ENCODE results near the gene COL26A1.

The COL26A1 gene

GRCh38 chr7:101397243-101397642, 34.6 kb downstream of the COL26A1 start:
- no peak for DNase-seq
- Histone ChIP-seq H3K4ac (ENCODE audit: low read depth in 1 of 2, low read length in 2 of 2) (no peak overlapping the region), H3K14ac (ENCODE audit: low read length in 2 of 2) (no peak overlapping the region), H2BK15ac (ENCODE audit: low read depth, poor library complexity, severe bottlenecking) (no peak overlapping the region), H3K23ac (ENCODE audit: low read length in 2 of 2) (no peak overlapping the region), H4K91ac (ENCODE audit: low read length) (no peak overlapping the region), H3K27ac (ENCODE audit: low read length, poor library complexity, severe bottlenecking) (no peak overlapping the region), H2BK5ac (ENCODE audit: low read depth, low read length, poor library complexity, severe bottlenecking) (no peak overlapping the region), H2AFZ (ENCODE audit: low read depth, low read length) (no peak overlapping the region), H2AK5ac (ENCODE audit: low read length, severe bottlenecking) (no peak overlapping the region), H2BK12ac (ENCODE audit: low read length in 2 of 2) (no peak overlapping the region), H3K4me3 (ENCODE audit: insufficient read depth in 1 of 2, low read depth in 1 of 2, low read length in 2 of 2) (no peak overlapping the region), H3K27me3 (ENCODE audit: control insufficient read depth in 1 of 2, insufficient read depth in 1 of 2, low read length in 2 of 2) (peaks cover 46 to 73% of the 10 kb centered on the region in 2 experiments), H3K36me3 (ENCODE audit: control insufficient read depth in 1 of 2, insufficient read depth in 2 of 2, low read depth in 1 of 2, low read length in 2 of 2) (no peaks in the 10 kb centered on the region), H2BK120ac (ENCODE audit: low read depth, low read length) (no peak overlapping the region), H3K4me1 (ENCODE audit: control insufficient read depth, insufficient read depth, low read depth, low read length) (peaks cover 11% of the 10 kb centered on the region), H3K9me3 (ENCODE audit: control insufficient read depth, low read length) (peaks cover 4% of the 10 kb centered on the region), H3K18ac (ENCODE audit: low read depth in 1 of 2, low read length in 2 of 2) (no peak overlapping the region), H4K8ac (ENCODE audit: low read length) (no peak overlapping the region), H3K79me1 (replicated peaks; ENCODE audit: low read length, poor library complexity, severe bottlenecking) (no peaks in the 10 kb centered on the region), H3K9ac (ENCODE audit: low read length) (no peak overlapping the region), H3K4me2 (ENCODE audit: low read length, poor library complexity, severe bottlenecking) (no peak overlapping the region)

GRCh38 chr7:101397770-101398324, 35.2 kb downstream of the COL26A1 start:
- H3K18ac ChIP-seq (ENCODE audit: low read depth in 1 of 2, low read length in 2 of 2), result no peak overlapping the region
- peaks cover 14% of the 10 kb centered on the region for H3K4me1 ChIP-seq (ENCODE audit: control insufficient read depth, insufficient read depth, low read depth, low read length)
- H3K9me3 ChIP-seq (ENCODE audit: control insufficient read depth, low read length), result peaks cover 4% of the 10 kb centered on the region
- no peak overlapping the region for H2BK15ac ChIP-seq (ENCODE audit: low read depth, poor library complexity, severe bottlenecking)
- WGBS, result no CpG with 5 or more reads among the region's 1 CpG
- H3K79me1 ChIP-seq (replicated peaks; ENCODE audit: low read length, poor library complexity, severe bottlenecking), result no peaks in the 10 kb centered on the region
- no peak overlapping the region for H3K14ac ChIP-seq (ENCODE audit: low read length in 2 of 2)
- H4K91ac ChIP-seq (ENCODE audit: low read length), result no peak overlapping the region
- no peak overlapping the region for H3K27ac ChIP-seq (ENCODE audit: low read length, poor library complexity, severe bottlenecking)
- H3K4ac ChIP-seq (ENCODE audit: low read depth in 1 of 2, low read length in 2 of 2), result no peak overlapping the region
- no peak for DNase-seq
- no peak overlapping the region for H3K4me3 ChIP-seq (ENCODE audit: insufficient read depth in 1 of 2, low read depth in 1 of 2, low read length in 2 of 2)
- no peak overlapping the region for H2BK12ac ChIP-seq (ENCODE audit: low read length in 2 of 2)
- no peak overlapping the region for H3K9ac ChIP-seq (ENCODE audit: low read length)
- no peak overlapping the region for H2AK5ac ChIP-seq (ENCODE audit: low read length, severe bottlenecking)
- H3K27me3 ChIP-seq (ENCODE audit: control insufficient read depth in 1 of 2, insufficient read depth in 1 of 2, low read length in 2 of 2), result peaks cover 46 to 70% of the 10 kb centered on the region in 2 experiments
- H3K4me2 ChIP-seq (ENCODE audit: low read length, poor library complexity, severe bottlenecking), result no peak overlapping the region
- no peak overlapping the region for H2AFZ ChIP-seq (ENCODE audit: low read depth, low read length)
- H2BK120ac ChIP-seq (ENCODE audit: low read depth, low read length), result no peak overlapping the region
- H4K8ac ChIP-seq (ENCODE audit: low read length), result no peak overlapping the region
- no peaks in the 10 kb centered on the region for H3K36me3 ChIP-seq (ENCODE audit: control insufficient read depth in 1 of 2, insufficient read depth in 2 of 2, low read depth in 1 of 2, low read length in 2 of 2)
- H2BK5ac ChIP-seq (ENCODE audit: low read depth, low read length, poor library complexity, severe bottlenecking), result no peak overlapping the region
- no peak overlapping the region for H3K23ac ChIP-seq (ENCODE audit: low read length in 2 of 2)

GRCh38 chr7:101398396-101399289, 36.0 kb downstream of the COL26A1 start:
- Histone ChIP-seq H3K79me1 (replicated peaks; ENCODE audit: low read length, poor library complexity, severe bottlenecking) (no peaks in the 10 kb centered on the region), H4K8ac (ENCODE audit: low read length) (no peak overlapping the region), H3K27ac (ENCODE audit: low read length, poor library complexity, severe bottlenecking) (no peak overlapping the region), H3K9me3 (ENCODE audit: control insufficient read depth, low read length) (peaks cover 4% of the 10 kb centered on the region), H3K4me2 (ENCODE audit: low read length, poor library complexity, severe bottlenecking) (no peak overlapping the region), H2BK12ac (ENCODE audit: low read length in 2 of 2) (no peak overlapping the region), H3K4ac (ENCODE audit: low read depth in 1 of 2, low read length in 2 of 2) (no peak overlapping the region), H3K4me3 (ENCODE audit: insufficient read depth in 1 of 2, low read depth in 1 of 2, low read length in 2 of 2) (no peak overlapping the region), H2BK15ac (ENCODE audit: low read depth, poor library complexity, severe bottlenecking) (no peak overlapping the region), H2AK5ac (ENCODE audit: low read length, severe bottlenecking) (no peak overlapping the region), H3K27me3 (ENCODE audit: control insufficient read depth in 1 of 2, insufficient read depth in 1 of 2, low read length in 2 of 2) (peaks cover 46 to 73% of the 10 kb centered on the region in 2 experiments), H2AFZ (ENCODE audit: low read depth, low read length) (no peak overlapping the region), H2BK5ac (ENCODE audit: low read depth, low read length, poor library complexity, severe bottlenecking) (no peak overlapping the region), H3K14ac (ENCODE audit: low read length in 2 of 2) (no peak overlapping the region), H3K23ac (ENCODE audit: low read length in 2 of 2) (no peak overlapping the region), H4K91ac (ENCODE audit: low read length) (no peak overlapping the region), H3K18ac (ENCODE audit: low read depth in 1 of 2, low read length in 2 of 2) (no peak overlapping the region), H3K4me1 (ENCODE audit: control insufficient read depth, insufficient read depth, low read depth, low read length) (peaks cover 14% of the 10 kb centered on the region), H2BK120ac (ENCODE audit: low read depth, low read length) (no peak overlapping the region), H3K36me3 (ENCODE audit: control insufficient read depth in 1 of 2, insufficient read depth in 2 of 2, low read depth in 1 of 2, low read length in 2 of 2) (no peaks in the 10 kb centered on the region), H3K9ac (ENCODE audit: low read length) (no peak overlapping the region)
- no peak for DNase-seq
- WGBS, result 77% methylated on average over 22 of the region's 22 CpGs

- Histone ChIP-seq H2BK5ac (ENCODE audit: low read depth, low read length, poor library complexity, severe bottlenecking) (no peak overlapping the region), H3K14ac (ENCODE audit: low read length in 2 of 2) (no peak overlapping the region), H3K4ac (ENCODE audit: low read depth in 1 of 2, low read length in 2 of 2) (no peak overlapping the region), H2AFZ (ENCODE audit: low read depth, low read length) (no peak overlapping the region), H3K36me3 (ENCODE audit: control insufficient read depth in 1 of 2, insufficient read depth in 2 of 2, low read depth in 1 of 2, low read length in 2 of 2) (no peaks in the 10 kb centered on the region), H3K27me3 (ENCODE audit: control insufficient read depth in 1 of 2, insufficient read depth in 1 of 2, low read length in 2 of 2) (peaks cover 43 to 72% of the 10 kb centered on the region in 2 experiments), H3K4me3 (ENCODE audit: insufficient read depth in 1 of 2, low read depth in 1 of 2, low read length in 2 of 2) (no peak overlapping the region), H3K27ac (ENCODE audit: low read length, poor library complexity, severe bottlenecking) (no peak overlapping the region), H2BK12ac (ENCODE audit: low read length in 2 of 2) (no peak overlapping the region), H4K91ac (ENCODE audit: low read length) (no peak overlapping the region), H2BK120ac (ENCODE audit: low read depth, low read length) (no peak overlapping the region), H2BK15ac (ENCODE audit: low read depth, poor library complexity, severe bottlenecking) (no peak overlapping the region), H3K9ac (ENCODE audit: low read length) (no peak overlapping the region), H3K79me1 (replicated peaks; ENCODE audit: low read length, poor library complexity, severe bottlenecking) (no peaks in the 10 kb centered on the region), H4K8ac (ENCODE audit: low read length) (no peak overlapping the region), H3K4me1 (ENCODE audit: control insufficient read depth, insufficient read depth, low read depth, low read length) (peaks cover 14% of the 10 kb centered on the region), H3K4me2 (ENCODE audit: low read length, poor library complexity, severe bottlenecking) (no peak overlapping the region), H2AK5ac (ENCODE audit: low read length, severe bottlenecking) (no peak overlapping the region), H3K18ac (ENCODE audit: low read depth in 1 of 2, low read length in 2 of 2) (no peak overlapping the region), H3K9me3 (ENCODE audit: control insufficient read depth, low read length) (peaks cover 8% of the 10 kb centered on the region), H3K23ac (ENCODE audit: low read length in 2 of 2) (no peak overlapping the region)
- DNase-seq, result no peak
- 72% methylated on average over 6 of the region's 6 CpGs for WGBS
These were observed 37.1 kb downstream of the COL26A1 start for GRCh38 chr7:101399759-101400158.

Data from mesenchymal stem cell (in vitro differentiated cells and primary cell).